OCI-LY3 (cell line): ENCODE data around the gene NPIPA1.
"Not testable (repeated sequence)": the region's sequence is repeated elsewhere in the genome, so short reads cannot be mapped to it uniquely, and the experiment has no call there.

Experiments used
- CTCF ChIP-seq: fragments of 200-600, 300-600 bp; sonication (generic); IDR thresholded peaks from 2 replicates; pipeline ENCODE4 v1.5.1; 2014; ENCODE audit warnings: antibody characterized with exemption, low read length, low read depth
- EZH2phosphoT487 ChIP-seq: fragments of 200-600 bp; shearing (Covaris generic); IDR thresholded peaks from 2 replicates; pipeline ENCODE4 v1.6.1; 2018; ENCODE audit warnings: antibody characterized with exemption, mixed run types, low read depth

GRCh38 chr16:14910833-14911629, 26.2 kb upstream of the NPIPA1 start:
- not testable (repeated sequence) for TF ChIP-seq CTCF, EZH2phosphoT487
